ENCODE results near the gene CFAP46.

The CFAP46 gene

DNA sequence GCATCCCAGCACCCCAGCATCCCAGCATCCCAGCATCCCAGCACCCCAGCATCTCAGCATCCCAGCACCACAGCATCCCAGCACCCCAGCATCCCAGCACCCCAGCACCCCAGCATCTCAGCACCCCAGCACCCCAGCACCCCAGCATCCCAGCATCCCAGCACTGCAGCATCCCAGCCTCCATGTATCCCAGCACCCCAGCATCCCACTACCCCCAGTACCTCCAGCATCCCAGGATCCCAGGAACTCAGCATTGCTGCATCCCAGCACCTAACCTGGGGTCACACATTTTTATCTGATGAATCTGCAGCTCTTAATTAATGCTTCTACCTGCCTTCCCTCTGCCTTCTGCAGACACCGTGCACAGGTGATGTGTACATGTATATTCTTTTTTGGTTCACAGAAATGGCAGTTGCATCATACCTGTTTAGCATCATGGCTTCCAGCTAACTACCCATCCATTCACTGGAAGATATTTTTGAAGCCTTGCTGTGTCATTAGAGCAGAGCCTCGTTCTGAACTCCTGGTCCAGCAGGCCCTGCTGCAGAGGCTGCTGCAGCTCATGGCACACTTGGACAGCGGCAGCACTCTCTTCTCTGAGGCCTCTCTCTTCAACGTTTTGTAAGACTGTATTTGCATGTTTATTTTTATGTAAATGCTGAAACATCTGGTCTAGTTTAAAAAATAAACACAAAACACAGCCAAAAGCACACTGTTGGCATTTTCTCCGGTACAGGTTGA, 4.6 kb upstream of the CFAP46 start:
- TF ChIP-seq GATA2 (IDR thresholded peaks at IDR 0.05; ENCODE audit: low read depth, low read length): no peak
- no peak for TF ChIP-seq GATA3 (IDR thresholded peaks at IDR 0.05; ENCODE audit: low read depth, low read length)

- TF ChIP-seq GATA2 (IDR thresholded peaks at IDR 0.05; ENCODE audit: low read depth, low read length): no peak
These were observed 3.9 kb upstream of the CFAP46 start for GRCh38 chr10:132946311-132946710.

DNA sequence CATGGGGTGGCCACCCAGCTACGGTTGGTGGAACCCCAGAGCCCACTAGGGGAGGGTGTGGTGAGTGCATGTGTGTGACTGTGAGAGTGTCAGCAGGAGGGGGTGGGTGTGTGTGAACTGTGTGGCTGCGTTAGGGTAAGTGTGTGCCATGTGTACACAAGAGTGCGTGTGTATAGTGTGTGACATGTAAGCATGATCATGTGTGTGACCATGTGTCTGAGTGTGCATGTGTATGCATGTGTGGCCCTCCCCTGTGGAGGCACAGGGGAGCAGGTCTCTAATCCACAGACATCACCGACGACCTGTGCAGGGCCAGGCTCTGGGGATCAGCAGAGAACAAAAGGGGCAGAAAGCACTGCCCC, 3.5 kb upstream of the CFAP46 start:
- TF ChIP-seq GATA2 (IDR thresholded peaks at IDR 0.05; ENCODE audit: low read depth, low read length): no peak
- no peak for TF ChIP-seq GATA3 (IDR thresholded peaks at IDR 0.05; ENCODE audit: low read depth, low read length)

DNA sequence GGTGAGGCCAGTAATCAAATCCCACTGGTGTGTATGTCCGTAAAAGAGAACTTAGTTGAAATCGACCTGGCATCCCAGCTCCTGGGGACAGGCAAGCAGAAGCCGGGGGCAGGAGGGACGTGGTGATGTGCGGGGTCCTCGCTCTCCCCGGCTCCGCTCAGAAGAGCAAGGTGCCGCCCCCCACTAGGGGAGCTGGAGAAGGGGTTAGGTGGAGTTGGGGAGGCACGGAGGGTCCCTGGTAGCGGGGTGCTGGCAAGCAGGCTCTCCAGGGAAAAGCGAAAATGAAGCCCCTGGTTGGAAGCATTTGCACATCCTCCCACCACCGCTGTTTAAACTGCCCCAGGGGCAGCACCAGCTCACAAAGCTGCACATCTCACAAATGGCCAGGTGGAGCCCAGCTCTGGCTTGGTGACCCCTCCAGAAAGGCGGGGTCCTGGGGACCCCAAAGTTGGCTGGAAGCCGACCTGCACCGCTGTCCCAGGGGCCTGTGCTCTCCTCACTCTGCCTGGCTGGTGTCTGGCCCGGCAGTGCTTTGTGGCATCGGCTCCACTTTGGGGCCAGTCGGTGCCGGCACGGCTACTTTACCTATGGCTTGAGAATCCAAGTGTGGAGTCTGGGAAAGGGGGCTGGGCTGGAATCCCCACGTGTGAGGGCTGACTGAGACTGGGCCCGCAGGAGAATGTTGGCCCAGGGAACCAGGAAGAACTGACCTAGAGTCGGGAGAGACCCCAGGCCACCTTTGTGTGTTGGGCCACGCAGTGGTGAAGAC, 2.9 kb upstream of the CFAP46 start:
- TF ChIP-seq GATA2 (IDR thresholded peaks at IDR 0.05; ENCODE audit: low read depth, low read length) (no peak), GATA3 (IDR thresholded peaks at IDR 0.05; ENCODE audit: low read depth, low read length) (no peak)

- TF ChIP-seq GATA3 (IDR thresholded peaks at IDR 0.05; ENCODE audit: low read depth, low read length) (no peak), GATA2 (IDR thresholded peaks at IDR 0.05; ENCODE audit: low read depth, low read length) (no peak)
These were observed 2.1 kb upstream of the CFAP46 start for GRCh38 chr10:132944510-132944909.

DNA sequence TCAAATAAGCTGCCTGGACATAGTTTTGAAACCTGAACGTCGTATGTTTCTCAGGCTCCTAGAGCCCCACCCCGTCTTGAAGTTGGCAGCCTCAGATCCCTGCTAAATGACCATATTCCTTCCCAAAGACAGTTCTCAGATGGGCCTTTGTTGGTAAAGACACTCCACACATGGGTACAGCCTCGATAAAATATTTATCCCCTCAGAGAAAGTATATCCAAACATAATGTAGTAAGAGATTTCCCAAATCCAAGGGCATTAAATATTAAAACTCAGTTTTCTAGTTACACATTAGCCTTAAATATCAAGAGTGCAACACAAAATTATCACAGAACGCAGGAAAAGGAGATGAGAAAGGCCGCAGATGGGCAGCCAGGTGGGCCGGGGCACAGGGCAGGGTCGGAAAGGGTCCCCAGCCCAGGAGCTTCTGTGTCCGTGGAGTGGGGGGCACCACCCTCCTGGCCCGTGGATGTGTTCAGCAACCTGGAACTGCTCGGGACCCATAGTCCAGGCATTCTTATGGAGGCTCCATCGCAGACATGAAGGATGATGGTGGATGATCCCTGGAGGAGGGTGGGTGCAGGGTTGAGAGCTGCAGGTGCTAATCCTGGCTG, 1.5 kb upstream of the CFAP46 start:
- TF ChIP-seq GATA2 (IDR thresholded peaks at IDR 0.05; ENCODE audit: low read depth, low read length): no peak
- TF ChIP-seq GATA3 (IDR thresholded peaks at IDR 0.05; ENCODE audit: low read depth, low read length): no peak

DNA sequence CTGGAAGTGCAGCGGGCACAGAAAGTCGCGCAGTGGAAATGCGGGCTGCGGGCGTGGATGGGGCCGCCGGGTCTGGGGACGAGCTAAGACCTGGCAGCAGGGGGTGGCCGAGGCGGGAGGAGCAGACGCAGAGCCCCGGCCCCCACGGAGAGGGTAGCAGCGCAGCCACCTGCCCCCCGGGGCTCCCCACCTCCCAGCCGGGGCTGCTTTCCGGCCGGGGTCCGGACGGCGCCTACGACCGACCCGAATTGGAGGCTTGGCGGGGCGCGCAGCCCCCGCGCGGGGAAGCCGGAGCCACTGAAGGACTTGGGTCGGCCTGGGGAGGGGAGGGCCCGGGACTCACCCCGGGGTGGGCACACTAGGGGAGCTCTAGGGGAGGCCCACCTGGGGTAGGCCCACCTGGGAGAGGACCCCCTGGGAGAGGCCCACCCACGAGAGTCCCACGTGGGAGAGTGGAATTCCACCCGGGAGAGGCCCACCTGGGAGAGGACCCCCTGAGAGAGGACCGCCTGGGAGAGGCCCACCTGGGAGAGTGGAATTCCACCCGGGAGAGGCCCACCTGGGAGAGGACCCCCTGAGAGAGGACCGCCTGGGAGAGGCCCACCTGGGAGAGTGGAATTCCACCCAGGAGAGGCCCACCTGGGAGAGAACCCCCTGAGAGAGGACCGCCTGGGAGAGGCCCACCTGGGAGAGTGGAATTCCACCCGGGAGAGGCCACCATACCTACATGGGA, 854 bp upstream of the CFAP46 start:
- no peak for TF ChIP-seq GATA2 (IDR thresholded peaks at IDR 0.05; ENCODE audit: low read depth, low read length)
- no peak for TF ChIP-seq GATA3 (IDR thresholded peaks at IDR 0.05; ENCODE audit: low read depth, low read length)

GRCh38 chr10:132941640-132942051, 724 bp downstream of the CFAP46 start:
- TF ChIP-seq GATA2 (IDR thresholded peaks at IDR 0.05; ENCODE audit: low read depth, low read length) (no peak), GATA3 (IDR thresholded peaks at IDR 0.05; ENCODE audit: low read depth, low read length) (no peak)

GRCh38 chr10:132940791-132941465, 1.4 kb downstream of the CFAP46 start:
- TF ChIP-seq GATA2 (IDR thresholded peaks at IDR 0.05; ENCODE audit: low read depth, low read length) (no peak), GATA3 (IDR thresholded peaks at IDR 0.05; ENCODE audit: low read depth, low read length) (no peak)

GRCh38 chr10:132939957-132940790, 2.2 kb downstream of the CFAP46 start:
- TF ChIP-seq GATA2 (IDR thresholded peaks at IDR 0.05; ENCODE audit: low read depth, low read length): no peak
- TF ChIP-seq GATA3 (IDR thresholded peaks at IDR 0.05; ENCODE audit: low read depth, low read length): no peak

GRCh38 chr10:132939378-132939955, 2.9 kb downstream of the CFAP46 start:
- TF ChIP-seq GATA3 (IDR thresholded peaks at IDR 0.05; ENCODE audit: low read depth, low read length) (no peak), GATA2 (IDR thresholded peaks at IDR 0.05; ENCODE audit: low read depth, low read length) (no peak)

GRCh38 chr10:132938472-132939339, 3.7 kb downstream of the CFAP46 start:
- TF ChIP-seq GATA3 (IDR thresholded peaks at IDR 0.05; ENCODE audit: low read depth, low read length) (no peak), GATA2 (IDR thresholded peaks at IDR 0.05; ENCODE audit: low read depth, low read length) (no peak)

All from SH-SY5Y (cell line).